ENCODE results near the gene NUCB1. TPM values are rescaled to one million over a fixed set of nuclear protein-coding genes. Genes with fewer than 3 reads are reported as not detected.

NUCB1 gene
- total and polyA plus RNA-seq, 2 donors (not counting 3 experiments of a cell fraction or from before 2014, with no cell fraction given), result 194 to 231 TPM

- TF ChIP-seq EZH2 (IDR thresholded peaks at IDR 0.05; ENCODE audit: borderline replicate concordance, low read depth, low read length, severe bottlenecking) (no peak), POLR2A (IDR thresholded peaks at IDR 0.05; ENCODE audit: low read depth, low read length) (no peak), JUN (IDR thresholded peaks at IDR 0.05; ENCODE audit: borderline replicate concordance, insufficient read depth, insufficient read length, low read depth) (no peak), FOS (IDR thresholded peaks at IDR 0.05; ENCODE audit: borderline replicate concordance, insufficient read depth, low read length) (no peak), POLR2AphosphoS5 (IDR thresholded peaks at IDR 0.05; ENCODE audit: insufficient read depth, low read depth, low read length) (no peak), MYC (IDR thresholded peaks at IDR 0.05; ENCODE audit: low read depth, low read length) (no peak), CTCF (IDR thresholded peaks at IDR 0.05; ENCODE audit: extremely low read depth in 1 of 2, insufficient read depth in 1 of 2, low read depth in 1 of 2, low read length in 2 of 2) (no peak), MAX (IDR thresholded peaks at IDR 0.05; ENCODE audit: insufficient read depth, insufficient read length) (no peak), GATA2 (IDR thresholded peaks at IDR 0.05; ENCODE audit: insufficient read depth, insufficient read length, low read depth, low read length) (no peak)
- dilution Hi-C loops (cut with MboI; ENCODE audit: extremely low pct_ligation_motif_present, low sequenced_read_pairs) (no loop called here), intact Hi-C loops (cut with micrococcal nuclease) (no loop called here)
- Histone ChIP-seq H3K27me3 (ENCODE audit: control insufficient read depth in 2 of 2, insufficient read depth in 2 of 2, low read length in 2 of 2) (no peaks in the 10 kb centered on the region), H3K4me3 (replicated peaks in 1 of 3; ENCODE audit: insufficient read depth in 1 of 3, low read depth in 1 of 3, low read length in 3 of 3) (no peak overlapping the region), H3K9me1 (replicated peaks; ENCODE audit: control insufficient read depth, extremely low read depth, insufficient read depth, low read length) (no peaks in the 10 kb centered on the region), H3K4me1 (ENCODE audit: control insufficient read depth, extremely low read depth, insufficient read depth, low read length) (peaks cover 3% of the 10 kb centered on the region), H2AFZ (ENCODE audit: low read depth, low read length) (no peak overlapping the region), H3K4me2 (ENCODE audit: insufficient read depth, low read length) (no peak overlapping the region), H3K79me2 (ENCODE audit: control insufficient read depth, insufficient read depth, low read length) (no peaks in the 10 kb centered on the region), H3K36me3 (ENCODE audit: control insufficient read depth in 2 of 2, extremely low read depth in 1 of 2, insufficient read depth in 2 of 2, low read length in 2 of 2) (peaks cover 5 to 31% of the 10 kb centered on the region in 2 experiments), H3K9me3 (replicated peaks; ENCODE audit: control insufficient read depth, insufficient read depth, low read length) (no peaks in the 10 kb centered on the region), H4K20me1 (replicated peaks; ENCODE audit: control insufficient read depth, extremely low read depth, insufficient read depth, low read length) (no peaks in the 10 kb centered on the region), H3K9ac (replicated peaks; ENCODE audit: extremely low read depth, insufficient read depth, low read length) (no peak overlapping the region), H3K27ac (ENCODE audit: insufficient read depth, low read depth, low read length) (no peak overlapping the region)
- BruUV-seq (replicated peaks), result no TSS peak
- CTCF ChIA-PET, result no interaction called here
- POLR2A ChIA-PET, result no interaction called here
- DNase-seq (ENCODE audit: low read depth, low spot score) (no peak), FAIRE-seq (no peak)
These were observed 10.7 kb downstream of the NUCB1 start for GRCh38 chr19:48910803-48911202.

Measured in endothelial cell of umbilical vein (primary cell).